Heart left ventricle (tissue), 16 donors: ENCODE results near the gene CD300C. TPM values are rescaled to one million over a fixed set of nuclear protein-coding genes. Genes with fewer than 3 reads are reported as not detected.
"Not testable (repeated sequence)": the region's sequence is repeated elsewhere in the genome, so short reads cannot be mapped to it uniquely, and the experiment has no call there.

Experiments used
- ATAC-seq, 4 donors: fragments of 200-7000 bp; cut with Tn5 transposase; one replicate each; pipeline ENCODE4 v1.9.1; 2020 to 2022; ENCODE audit warnings: moderate library complexity in 4 of 4, mild to moderate bottlenecking in 3 of 4, moderate number of reproducible peaks in 1 of 4
- DNase-seq, 5 donors: peaks; one replicate each; pipeline ENCODE4 v3.0.0-alpha.2; 2020
- H3K27ac ChIP-seq, 12 donors: fragments of 200-600 bp; sonication (generic) in 4 of 12; one replicate each; pipeline versions ENCODE4 v1.5.0 to v1.8.0; 2016 to 2022; ENCODE audit warnings: mild to moderate bottlenecking in 2 of 12
- H3K27me3 ChIP-seq, 9 donors: fragments of 200-600 bp; sonication (generic) in 2 of 9; one replicate each; pipeline versions ENCODE4 v1.5.1 to v1.8.0; 2016 to 2022; ENCODE audit warnings: mild to moderate bottlenecking in 3 of 9
- H3K36me3 ChIP-seq, 9 donors: fragments of 200-600 bp; sonication (generic) in 2 of 9; one replicate each; pipeline versions ENCODE4 v1.5.0 to v1.8.0; 2018 to 2022; ENCODE audit warnings: mild to moderate bottlenecking in 2 of 9
- H3K4me1 ChIP-seq, 12 donors: fragments of 200-600 bp; sonication (generic) in 4 of 12; one replicate each; pipeline versions ENCODE4 v1.5.0 to v1.8.0; 2016 to 2022; ENCODE audit warnings: mild to moderate bottlenecking in 3 of 12
- H3K4me3 ChIP-seq, 12 donors: fragments of 200-600 bp; sonication (generic) in 4 of 12; one replicate each; pipeline versions ENCODE4 v1.5.0 to v1.8.0; 2017 to 2022; ENCODE audit warnings: mild to moderate bottlenecking in 9 of 12, moderate library complexity in 4 of 12
- H3K9me3 ChIP-seq, 12 donors: fragments of 200-600 bp; sonication (generic) in 4 of 12; one replicate each; pipeline versions ENCODE4 v1.5.0 to v1.8.0; 2016 to 2022; ENCODE audit warnings: mild to moderate bottlenecking in 1 of 12
- CTCF ChIP-seq, 12 donors: fragments of 200-600 bp; sonication (generic) in 4 of 12; IDR thresholded peaks; one replicate each; pipeline versions ENCODE4 v1.5.0 to v1.8.0; 2018 to 2022; ENCODE audit warnings: antibody characterized with exemption in 12 of 12, mild to moderate bottlenecking in 5 of 12
- POLR2A ChIP-seq, 2 donors: fragments of 450-650 bp; IDR thresholded peaks; one replicate each; pipeline ENCODE4 v1.6.1; 2017; ENCODE audit warnings: antibody characterized with exemption in 2 of 2, mild to moderate bottlenecking in 2 of 2, moderate library complexity in 2 of 2
- WGBS, 4 donors: extraction: QIAGEN DNeasy Blood & Tissue Kit in 2 of 4; methylation state at CpG; one replicate each; pipeline versions ENCODE4 v1.1.5 to v1.1.7; 2013 to 2018; 5-methylcytosine and 5-hydroxymethylcytosine counted together
- intact Hi-C, 10 donors: fragments of 100-400 bp; cut with DNase I; formaldehyde crosslinking; loops; one replicate each; pipeline versions ENCODE4 v1.11.1 to v1.14.2; 2022
- polyA plus RNA-seq, 2 donors: library from polyadenylated mRNA; stranded (reverse); fragments of 200-250 nt; gene quantifications; one replicate each; pipeline ENCODE4 v1.2.3, GENCODE V29; 2013
- total RNA-seq, 9 donors: library from RNA; depleted of rRNA in 2 of 9; stranded (reverse); fragments of >200 nt in 2 of 9; fragmentation: NEBNext Ultra II Directional in 3 of 9; extraction: Animal tissue kit (Norgen Biotek cat#: 25700) in 3 of 9; gene quantifications; one replicate each; pipeline versions ENCODE4 v1.1.0 to v1.2.4, GENCODE V29; 2016 to 2023
- donor health status: ischemic (EF 13 %, LVEDD 7.1; RV severe dilation, severe dysfunction).
- donor health status: healthy with polysubstance abuse.
- donor health status: DM: no; HTN: yes; CAD: no.
- donor health status: DM: no; HTN: no; CAD: no.
- donor health status: ischemic (EF 25% LVEDD 6.9; RV normal size, moderate dysfunction).
- donor health status: ischemic (EF 25% LVEDD 5.7; RV mildly dilated, moderate dysfunction).
- donor health status: healthy.
- donor health status: DM: yes; HTN: yes; CAD: no.
- donor health status: ischemic (EF 35%, LVEDD 5.7; RV mildly dilated, moderate dysfunction).
- donor health status: nonischemic (EF 11% LVEDD 7.7; RV severe dilation, severe dysfunction).
- donor health status: DM: yes; HTN: yes; CAD: no.
- donor health status: PGD.
- donor health status: ischemic (EF 29% LVEDD 5.4; RV normal size, mild dysfunction).
- donor health status: nonischemic (EF 23%, LVEDD 6.1; RV moderate dilation, normal function).

CD300C gene
- total and polyA plus RNA-seq, 11 donors: 0.11 to 5.0 (median 0.61) TPM; not detected in 3

GRCh38 chr17:74512624-74513091 is 33.3 kb downstream of the CD300C start:
- TF ChIP-seq CTCF (IDR thresholded peaks at IDR 0.05): no peak
- no peak for TF ChIP-seq POLR2A (IDR thresholded peaks at IDR 0.05)
- no peaks in the 10 kb centered on the region for H3K36me3 ChIP-seq
- peaks cover 0 to 29% (median 0%) of the 10 kb centered on the region in 12 donors for H3K4me1 ChIP-seq
- no peak for DNase-seq
- peak in 3 of 4 donors; percentile 22 to 36 (median 31) for ATAC-seq
- no peaks in the 10 kb centered on the region for H3K9me3 ChIP-seq
- intact Hi-C loops: no loop called here
- H3K4me3 ChIP-seq: no peak overlapping the region
- H3K27ac ChIP-seq: peak overlapping the region in 1 of 12 donors; percentile 81
- H3K27me3 ChIP-seq: peaks cover 0 to 2% (median 0%) of the 10 kb centered on the region in 9 donors
- WGBS, 4 donors: 52 to 75% (median 57%) methylated on average over 7 of the region's 7 CpGs

- Histone ChIP-seq H3K4me3 (no peak overlapping the region), H3K36me3 (no peaks in the 10 kb centered on the region), H3K9me3 (no peaks in the 10 kb centered on the region), H3K27me3 (peaks cover 0 to 2% (median 0%) of the 10 kb centered on the region in 9 donors), H3K4me1 (peaks cover 0 to 23% (median 0%) of the 10 kb centered on the region in 12 donors), H3K27ac (peak overlapping the region in 1 of 12 donors; percentile 81)
- 55 to 74% (median 63%) methylated on average over 2 of the region's 2 CpGs for WGBS, 4 donors
- intact Hi-C loops: no loop called here
- ATAC-seq (peak in 3 of 4 donors; percentile 74 to 78 (median 78)), DNase-seq (peak in 2 of 5 donors; percentile 49 to 66)
- TF ChIP-seq POLR2A (IDR thresholded peaks at IDR 0.05) (no peak), CTCF (IDR thresholded peaks at IDR 0.05) (no peak)
Measured at GRCh38 chr17:74512036-74512435, 33.9 kb downstream of the CD300C start.

- no peak for TF ChIP-seq CTCF (IDR thresholded peaks at IDR 0.05)
- no peak for TF ChIP-seq POLR2A (IDR thresholded peaks at IDR 0.05)
- DNase-seq: no peak
- intact Hi-C loops: no loop called here
- Histone ChIP-seq H3K27ac (no peak overlapping the region), H3K36me3 (no peaks in the 10 kb centered on the region), H3K9me3 (no peaks in the 10 kb centered on the region), H3K27me3 (peaks cover 0 to 2% (median 0%) of the 10 kb centered on the region in 9 donors), H3K4me1 (peaks cover 0 to 13% (median 0%) of the 10 kb centered on the region in 12 donors), H3K4me3 (no peak overlapping the region)
- no peak for ATAC-seq
Measured at GRCh38 chr17:74508156-74508555, 37.8 kb downstream of the CD300C start.

GRCh38 chr17:74503949-74504348 is 42.0 kb downstream of the CD300C start:
- 74 to 84% (median 83%) methylated on average over 5 of the region's 5 CpGs for WGBS, 4 donors
- H3K4me1 ChIP-seq, ATAC-seq, DNase-seq, H3K27me3 ChIP-seq, H3K4me3 ChIP-seq, intact Hi-C loops, H3K9me3 ChIP-seq, H3K36me3 ChIP-seq, H3K27ac ChIP-seq: not testable (repeated sequence)

GRCh38 chr17:74502861-74503260 is 43.1 kb downstream of the CD300C start:
- intact Hi-C loops: no loop called here
- H3K4me3 ChIP-seq: no peak overlapping the region
- no peaks in the 10 kb centered on the region for H3K9me3 ChIP-seq
- ATAC-seq: no peak
- H3K27ac ChIP-seq: no peak overlapping the region
- WGBS, 4 donors: 75 to 78% (median 76%) methylated on average over 6 of the region's 6 CpGs
- H3K27me3 ChIP-seq: no peaks in the 10 kb centered on the region
- TF ChIP-seq CTCF (IDR thresholded peaks at IDR 0.05) (no peak), POLR2A (IDR thresholded peaks at IDR 0.05) (no peak)
- H3K4me1 ChIP-seq: no peaks in the 10 kb centered on the region
- no peak for DNase-seq
- no peaks in the 10 kb centered on the region for H3K36me3 ChIP-seq
